GM18867 (cell line): ENCODE data around the gene HAVCR2.
A peak's percentile ranks its signal among the peaks of the same experiment; 100 is the strongest.
"Not testable (repeated sequence)": the region's sequence is repeated elsewhere in the genome, so short reads cannot be mapped to it uniquely, and the experiment has no call there.

ENCODE experiments used
- ATAC-seq: cut with Tn5 transposase; IDR thresholded peaks from one replicate; pipeline ENCODE4 v1.9.1; 2021; ENCODE audit warnings: mild to moderate bottlenecking, moderate library complexity; ENCODE audit not compliant: unreplicated experiment

HAVCR2 gene

DNA sequence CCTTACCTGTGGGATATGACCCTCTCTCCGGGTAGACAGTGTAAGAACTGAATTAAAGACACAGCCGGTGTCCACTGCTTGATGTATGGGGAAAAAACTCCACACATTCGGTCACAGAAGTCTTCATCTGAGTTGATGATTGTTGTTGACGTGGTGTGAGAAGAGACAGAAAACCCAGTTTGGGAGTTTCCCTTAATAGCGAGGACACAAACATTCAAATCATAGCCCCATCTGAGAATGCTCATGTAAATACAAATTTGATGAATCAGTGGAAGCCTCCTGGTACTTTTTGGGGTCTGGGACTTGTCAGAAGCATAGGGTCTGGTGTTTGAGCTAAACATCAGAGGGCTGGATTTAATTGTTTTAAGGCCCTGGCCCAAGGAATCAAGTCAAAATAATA, 60.9 kb downstream of the HAVCR2 start:
- peak; percentile 62 for ATAC-seq

DNA sequence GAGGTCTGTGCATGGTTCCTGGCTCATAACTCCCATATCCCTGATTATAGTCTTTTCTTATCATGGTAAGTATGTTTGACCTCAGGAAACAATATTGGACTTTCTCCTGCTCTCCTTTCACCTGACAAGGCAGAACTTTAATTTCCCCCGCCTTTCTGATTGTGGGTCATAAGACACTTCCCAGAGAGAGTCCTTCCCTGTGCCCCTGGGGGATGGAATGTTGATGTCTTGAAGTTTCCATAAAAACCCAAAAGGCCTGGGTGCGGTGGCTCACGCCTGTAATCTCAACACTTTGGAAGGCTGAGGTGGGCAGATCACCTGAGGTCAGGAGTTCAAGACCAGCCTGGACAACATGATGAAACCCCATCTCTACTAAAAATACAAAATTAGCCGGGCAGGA, 61.8 kb downstream of the HAVCR2 start:
- not testable (repeated sequence) for ATAC-seq

DNA sequence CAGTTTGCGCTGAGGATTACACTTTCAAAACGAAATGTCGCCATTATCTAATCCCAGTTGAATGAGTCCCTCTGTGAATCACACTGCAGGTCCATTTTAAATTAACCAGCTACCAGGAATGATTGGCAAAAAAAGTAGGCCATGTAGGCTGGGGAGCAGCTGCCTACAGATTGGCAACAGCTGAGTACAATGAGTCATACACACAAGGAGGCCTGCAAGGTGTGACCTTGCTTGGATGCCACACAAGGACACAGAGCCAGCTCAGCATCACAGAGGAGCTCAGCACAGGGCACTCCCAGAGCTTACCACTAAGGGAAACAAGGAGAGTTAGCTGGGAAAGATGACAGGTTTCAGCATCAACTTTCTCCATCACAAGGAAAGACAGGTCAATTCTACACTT, 62.8 kb downstream of the HAVCR2 start:
- ATAC-seq = no peak

DNA sequence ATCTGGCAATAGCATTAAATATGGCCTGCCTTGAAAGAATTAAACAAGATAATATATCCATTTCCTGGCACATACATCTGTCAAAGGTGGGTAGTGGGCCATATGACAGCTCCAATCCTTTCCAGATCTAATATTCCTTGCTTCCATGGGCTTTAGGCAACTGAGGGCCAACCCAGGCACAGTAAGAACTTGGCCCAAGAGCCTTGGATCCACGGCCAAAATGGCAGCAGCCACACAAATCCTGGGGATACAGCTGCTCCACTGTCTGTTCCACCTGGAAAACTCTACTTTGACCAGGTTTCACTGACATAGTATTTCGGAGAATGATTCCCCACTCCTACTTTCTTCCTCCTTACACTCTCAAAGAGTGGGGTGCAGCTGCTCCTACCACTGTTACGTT, 63.2 kb downstream of the HAVCR2 start:
- no peak for ATAC-seq

DNA sequence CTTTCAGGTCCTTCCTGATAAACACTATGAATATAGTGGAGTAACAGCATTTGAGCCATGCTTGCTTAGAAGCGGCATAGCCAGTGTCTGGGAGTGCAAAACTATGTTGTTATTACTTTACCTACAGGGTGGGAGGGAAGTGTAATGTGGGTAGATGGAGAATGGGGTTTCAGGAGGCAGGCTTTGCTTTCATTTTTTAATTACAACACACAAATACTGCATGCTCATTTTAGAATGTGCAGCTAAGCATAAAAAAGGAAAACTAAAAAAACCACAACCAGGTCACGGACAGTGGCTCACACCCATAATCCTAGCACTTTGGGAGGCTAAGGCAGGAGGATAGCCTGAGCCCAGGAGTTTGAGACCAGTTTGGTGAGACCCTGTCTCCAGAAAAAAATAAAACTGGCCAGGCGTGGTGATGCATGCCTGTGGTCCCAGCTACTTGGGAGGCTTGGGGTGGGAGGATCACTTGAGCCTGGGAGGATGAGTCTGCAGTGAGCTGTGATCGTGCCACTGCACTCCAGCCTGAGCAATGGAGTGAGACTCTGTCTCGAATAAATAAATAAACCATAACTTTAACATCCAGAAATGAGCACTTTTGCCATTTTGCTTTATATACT, 70.2 kb downstream of the HAVCR2 start:
- no peak for ATAC-seq
